Osteoblast (primary cell): ENCODE results near the gene PMEL. TPM values are rescaled to one million over a fixed set of nuclear protein-coding genes. Genes with fewer than 3 reads are reported as not detected.
"Not testable (repeated sequence)": the region's sequence is repeated elsewhere in the genome, so short reads cannot be mapped to it uniquely, and the experiment has no call there.

ENCODE experiments used
- DNase-seq: peaks from one replicate; pipeline ENCODE4 v3.0.0; 2011; ENCODE audit warnings: low spot score, mixed read lengths; ENCODE audit not compliant: insufficient read length; ENCODE audit errors: missing footprints
- H2AFZ ChIP-seq: 2 replicates; pipeline ENCODE4 v1.6.0; 2011; ENCODE audit warnings: mild to moderate bottlenecking, low read length
- H3K27ac ChIP-seq: 2 replicates; pipeline ENCODE4 v1.5.1; 2011; ENCODE audit warnings: mild to moderate bottlenecking, low read depth, low read length, moderate library complexity
- H3K27me3 ChIP-seq: 2 replicates; pipeline ENCODE4 v1.6.0; 2012; ENCODE audit warnings: mild to moderate bottlenecking, control low read depth, inconsistent platforms, low read length, moderate library complexity; ENCODE audit not compliant: insufficient read depth
- H3K36me3 ChIP-seq: 2 replicates; pipeline ENCODE4 v1.5.1; 2011; ENCODE audit warnings: mild to moderate bottlenecking, low read length, control low read depth, moderate library complexity; ENCODE audit not compliant: insufficient read depth
- H3K4me1 ChIP-seq: 2 replicates; pipeline ENCODE4 v1.5.1; 2011; ENCODE audit warnings: mild to moderate bottlenecking, low read length, control low read depth, moderate library complexity; ENCODE audit not compliant: insufficient read depth
- H3K4me2 ChIP-seq: 2 replicates; pipeline ENCODE4 v1.6.0; 2011; ENCODE audit warnings: mild to moderate bottlenecking, low read length; ENCODE audit not compliant: insufficient read depth
- H3K4me3 ChIP-seq: fragments of 200-600 bp; sonication (generic); 3 replicates; pipeline ENCODE4 v1.5.1; 2012; ENCODE audit warnings: mild to moderate bottlenecking, low read length, inconsistent platforms; ENCODE audit not compliant: insufficient read depth
- H3K79me2 ChIP-seq: 2 replicates; pipeline ENCODE4 v1.6.0; 2012; ENCODE audit warnings: mild to moderate bottlenecking, low read length, control low read depth, inconsistent platforms; ENCODE audit not compliant: insufficient read depth
- H3K9me3 ChIP-seq: 2 replicates; pipeline ENCODE4 v1.5.1; 2011; ENCODE audit warnings: low read depth, low read length, control low read depth
- H4K20me1 ChIP-seq: 2 replicates; pipeline ENCODE4 v1.6.0; 2012; ENCODE audit warnings: mild to moderate bottlenecking, low read length, control low read depth; ENCODE audit not compliant: insufficient read depth
- CTCF ChIP-seq: IDR thresholded peaks from 2 replicates; pipeline ENCODE4 v1.5.1; 2011; ENCODE audit warnings: mild to moderate bottlenecking, low read depth, low read length, moderate library complexity; ENCODE audit errors: extremely low read depth
- total RNA-seq: library from RNA; depleted of rRNA; stranded (reverse); fragments of >200 nt; gene quantifications from 2 replicates; pipeline ENCODE4 v1.2.3, GENCODE V29; 2012

PMEL gene
- total RNA-seq, 1 donor = 0.72 TPM

GRCh38 chr12:55991110-55991509 is 25.3 kb upstream of the PMEL start:
- H3K36me3 ChIP-seq = peaks cover 65% of the 10 kb centered on the region
- no peak for TF ChIP-seq CTCF

GRCh38 chr12:55985976-55986375 is 20.1 kb upstream of the PMEL start:
- H3K79me2 ChIP-seq = peaks cover 22% of the 10 kb centered on the region
- H3K4me3 ChIP-seq, H3K4me2 ChIP-seq, H2AFZ ChIP-seq, H3K4me1 ChIP-seq, H3K27ac ChIP-seq, DNase-seq, H3K27me3 ChIP-seq, H3K9me3 ChIP-seq: not testable (repeated sequence)
- H3K36me3 ChIP-seq = peaks cover 61% of the 10 kb centered on the region
- peaks cover 13% of the 10 kb centered on the region for H4K20me1 ChIP-seq

More at GRCh38 chr12:55991110-55991509, 25.3 kb upstream of the PMEL start:
- Histone ChIP-seq H3K79me2 (no peaks in the 10 kb centered on the region), H3K27me3 (no peaks in the 10 kb centered on the region), H3K9me3 (no peaks in the 10 kb centered on the region), H4K20me1 (no peaks in the 10 kb centered on the region), H3K27ac (no peak overlapping the region), H3K4me1 (no peaks in the 10 kb centered on the region), H3K4me2 (no peak overlapping the region), H3K4me3 (no peak overlapping the region), H2AFZ (no peak overlapping the region)
- DNase-seq = no peak

- H3K27ac ChIP-seq = no peak overlapping the region
- H3K27me3 ChIP-seq = no peaks in the 10 kb centered on the region
- H3K36me3 ChIP-seq = peaks cover 57% of the 10 kb centered on the region
- no peak overlapping the region for H3K4me2 ChIP-seq
- TF ChIP-seq CTCF = no peak
- H4K20me1 ChIP-seq = peaks cover 14% of the 10 kb centered on the region
- peaks cover 7% of the 10 kb centered on the region for H3K4me1 ChIP-seq
- no peak for DNase-seq
- H3K9me3 ChIP-seq = no peaks in the 10 kb centered on the region
- H3K79me2 ChIP-seq = peaks cover 26% of the 10 kb centered on the region
- H2AFZ ChIP-seq = no peak overlapping the region
- no peak overlapping the region for H3K4me3 ChIP-seq
Measured at GRCh38 chr12:55985341-55985740, 19.5 kb upstream of the PMEL start.

- peaks cover 7% of the 10 kb centered on the region for H3K4me1 ChIP-seq
- no peak for DNase-seq
- H3K9me3 ChIP-seq = no peaks in the 10 kb centered on the region
- no peaks in the 10 kb centered on the region for H3K27me3 ChIP-seq
- H3K27ac ChIP-seq = no peak overlapping the region
- peaks cover 27% of the 10 kb centered on the region for H3K79me2 ChIP-seq
- H2AFZ ChIP-seq = no peak overlapping the region
- H3K36me3 ChIP-seq = peaks cover 56% of the 10 kb centered on the region
- H3K4me2 ChIP-seq = no peak overlapping the region
- H4K20me1 ChIP-seq = peaks cover 16% of the 10 kb centered on the region
- no peak for TF ChIP-seq CTCF
- H3K4me3 ChIP-seq = no peak overlapping the region
Measured at GRCh38 chr12:55984861-55985260, 19.0 kb upstream of the PMEL start.
